Measurements from ENCODE around the gene HHAT.

DNA sequence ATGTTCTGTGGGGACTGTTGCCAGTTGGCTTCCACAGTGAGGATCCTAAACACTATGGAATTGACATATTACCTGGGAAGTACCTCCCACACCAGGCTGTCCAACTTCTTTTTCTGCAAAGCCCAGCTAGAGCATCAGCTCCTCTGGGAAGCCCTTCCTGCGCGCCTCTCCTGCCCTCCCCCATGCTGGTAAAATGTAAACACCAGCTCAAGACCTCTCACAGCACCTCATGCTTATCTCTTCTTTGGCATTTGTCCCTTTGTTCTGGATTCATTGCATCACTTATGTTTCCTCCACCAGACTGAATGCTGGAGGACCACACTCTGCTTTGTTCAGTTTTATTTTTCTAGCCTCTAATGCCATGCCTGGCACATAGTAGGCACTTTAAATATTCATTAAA lies 172.1 kb downstream of the HHAT start:
- TF ChIP-seq, protein P1, sequence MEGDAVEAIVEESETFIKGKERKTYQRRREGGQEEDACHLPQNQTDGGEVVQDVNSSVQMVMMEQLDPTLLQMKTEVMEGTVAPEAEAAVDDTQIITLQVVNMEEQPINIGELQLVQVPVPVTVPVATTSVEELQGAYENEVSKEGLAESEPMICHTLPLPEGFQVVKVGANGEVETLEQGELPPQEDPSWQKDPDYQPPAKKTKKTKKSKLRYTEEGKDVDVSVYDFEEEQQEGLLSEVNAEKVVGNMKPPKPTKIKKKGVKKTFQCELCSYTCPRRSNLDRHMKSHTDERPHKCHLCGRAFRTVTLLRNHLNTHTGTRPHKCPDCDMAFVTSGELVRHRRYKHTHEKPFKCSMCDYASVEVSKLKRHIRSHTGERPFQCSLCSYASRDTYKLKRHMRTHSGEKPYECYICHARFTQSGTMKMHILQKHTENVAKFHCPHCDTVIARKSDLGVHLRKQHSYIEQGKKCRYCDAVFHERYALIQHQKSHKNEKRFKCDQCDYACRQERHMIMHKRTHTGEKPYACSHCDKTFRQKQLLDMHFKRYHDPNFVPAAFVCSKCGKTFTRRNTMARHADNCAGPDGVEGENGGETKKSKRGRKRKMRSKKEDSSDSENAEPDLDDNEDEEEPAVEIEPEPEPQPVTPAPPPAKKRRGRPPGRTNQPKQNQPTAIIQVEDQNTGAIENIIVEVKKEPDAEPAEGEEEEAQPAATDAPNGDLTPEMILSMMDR (IDR thresholded peaks at IDR 0.05), result no peak
- TF ChIP-seq POLR2A (IDR thresholded peaks at IDR 0.05), result no peak

Measured in vagina (tissue), 2 donors.